ENCODE data around the gene RELA.

The RELA gene

GRCh38 chr11:65619281-65619928, 43.3 kb downstream of the RELA start:
- no peak overlapping the region for H3K4me3 ChIP-seq (ENCODE audit: low read depth, low read length)
- TF ChIP-seq CTCF (IDR thresholded peaks at IDR 0.05; ENCODE audit: borderline replicate concordance, insufficient read depth, low read depth, low read length), result no peak

DNA sequence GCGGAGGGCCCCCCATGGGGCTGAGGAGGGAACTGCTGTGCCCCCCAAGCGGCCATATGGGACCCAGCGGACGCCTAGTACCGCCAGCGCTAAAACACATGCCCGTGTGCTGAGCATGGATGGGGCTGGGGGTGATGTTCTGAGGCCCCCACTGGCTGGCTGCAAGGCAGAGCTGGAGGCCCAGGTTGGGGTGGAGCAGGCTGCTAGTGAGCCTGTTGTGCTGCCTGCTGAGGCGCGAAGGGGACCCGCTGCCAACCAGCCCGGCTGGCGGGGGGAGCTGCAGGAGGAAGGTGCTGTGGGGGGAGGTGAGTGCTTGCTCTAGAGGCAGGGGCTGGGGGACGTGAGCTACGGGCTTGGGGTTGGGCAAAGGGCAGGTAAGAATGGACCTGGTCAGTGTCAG, 44.0 kb downstream of the RELA start:
- no peak for TF ChIP-seq CTCF (IDR thresholded peaks at IDR 0.05; ENCODE audit: borderline replicate concordance, insufficient read depth, low read depth, low read length)
- no peak overlapping the region for H3K4me3 ChIP-seq (ENCODE audit: low read depth, low read length)

DNA sequence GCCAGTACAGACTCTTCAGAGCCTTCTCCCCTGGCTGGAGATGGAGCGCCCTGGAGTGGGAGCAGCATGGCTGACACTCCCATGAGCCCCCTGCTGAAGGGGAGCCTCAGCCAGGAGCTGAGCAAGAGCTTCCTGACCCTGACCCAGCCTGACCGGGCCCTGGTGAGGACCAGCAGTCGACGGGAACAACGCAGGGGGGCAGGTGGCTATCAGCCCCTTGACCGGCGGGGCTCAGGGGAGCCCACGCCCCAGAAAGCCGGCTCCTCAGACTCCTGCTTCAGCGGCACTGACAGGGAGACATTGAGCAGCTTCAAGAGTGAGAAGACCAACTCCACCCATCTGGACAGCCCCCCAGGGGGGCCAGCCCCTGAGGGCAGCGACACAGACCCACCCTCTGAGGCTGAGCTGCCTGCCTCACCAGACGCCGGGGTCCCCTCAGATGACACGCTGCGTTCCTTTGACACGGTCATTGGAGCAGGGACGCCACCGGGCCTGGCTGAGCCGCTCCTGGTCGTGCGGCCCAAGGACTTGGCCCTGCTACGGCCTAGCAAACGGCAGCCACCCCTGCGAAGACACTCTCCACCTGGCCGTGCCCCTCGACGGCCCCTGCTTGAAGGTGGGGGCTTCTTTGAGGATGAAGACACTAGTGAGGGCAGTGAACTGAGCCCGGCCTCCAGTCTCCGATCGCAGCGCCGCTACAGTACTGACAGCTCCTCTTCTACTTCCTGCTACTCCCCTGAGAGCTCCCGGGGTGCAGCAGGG, 44.5 kb downstream of the RELA start:
- TF ChIP-seq CTCF (IDR thresholded peaks at IDR 0.05; ENCODE audit: borderline replicate concordance, insufficient read depth, low read depth, low read length), result no peak
- no peak overlapping the region for H3K4me3 ChIP-seq (ENCODE audit: low read depth, low read length)

DNA sequence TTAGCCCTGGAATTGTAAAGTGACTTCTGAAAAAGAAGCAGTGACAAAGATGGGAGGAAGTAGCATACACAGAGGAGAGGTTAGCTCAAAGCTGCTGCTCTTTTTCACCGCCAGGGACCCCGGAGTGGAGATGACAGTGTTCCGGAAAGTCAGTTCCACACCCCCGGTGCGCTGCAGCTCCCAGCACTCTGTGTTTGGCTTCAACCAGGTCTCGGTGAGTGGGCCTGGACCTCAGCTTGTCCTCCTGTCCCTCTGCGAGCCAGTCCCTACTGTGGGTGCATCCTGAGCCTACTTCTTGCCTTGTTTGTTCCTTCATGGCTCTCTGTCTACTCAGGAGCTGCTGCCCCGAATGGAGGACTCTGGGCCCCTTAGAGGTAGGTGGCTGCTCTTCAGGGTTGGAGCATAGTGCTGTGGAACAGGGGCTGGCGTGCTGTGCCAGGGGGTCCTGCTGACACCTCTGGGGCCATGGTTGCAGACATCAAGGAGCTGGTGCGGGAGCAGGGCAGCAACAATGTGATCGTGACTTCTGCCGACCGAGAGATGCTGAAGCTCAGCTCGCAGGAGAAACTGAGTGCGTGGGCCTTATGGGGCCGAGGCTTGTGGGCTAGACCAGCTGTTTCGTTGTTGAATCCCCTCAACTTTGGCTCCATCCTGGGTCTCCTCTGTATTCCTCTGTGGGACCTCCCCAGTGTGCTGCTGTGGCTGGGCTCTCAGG, 45.4 kb downstream of the RELA start:
- no peak for TF ChIP-seq CTCF (IDR thresholded peaks at IDR 0.05; ENCODE audit: borderline replicate concordance, insufficient read depth, low read depth, low read length)
- H3K4me3 ChIP-seq (ENCODE audit: low read depth, low read length), result no peak overlapping the region

DNA sequence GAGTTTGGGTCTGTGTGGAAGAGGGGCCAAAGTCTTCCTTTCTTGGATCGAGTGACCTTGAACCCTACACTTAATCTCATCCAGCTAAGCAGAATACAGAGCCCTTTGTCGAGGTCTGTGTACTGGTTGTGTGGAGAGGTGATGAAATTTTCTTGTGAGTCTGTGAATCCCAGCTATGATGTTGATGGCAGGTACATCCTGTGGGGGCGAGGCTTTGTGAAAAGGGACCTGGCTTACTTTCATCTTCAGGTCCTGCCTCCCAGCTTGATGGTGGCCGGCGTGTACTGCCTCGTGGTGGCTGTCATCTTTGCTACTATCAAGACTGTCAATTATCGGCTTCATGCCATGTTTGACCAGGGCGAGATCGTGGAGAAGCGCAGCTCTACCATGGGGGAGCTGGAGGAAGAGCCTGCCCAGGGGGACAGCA, 46.1 kb downstream of the RELA start:
- peak overlapping the region; percentile 90 for H3K4me3 ChIP-seq (ENCODE audit: low read depth, low read length)
- TF ChIP-seq CTCF (IDR thresholded peaks at IDR 0.05; ENCODE audit: borderline replicate concordance, insufficient read depth, low read depth, low read length), result no peak

DNA sequence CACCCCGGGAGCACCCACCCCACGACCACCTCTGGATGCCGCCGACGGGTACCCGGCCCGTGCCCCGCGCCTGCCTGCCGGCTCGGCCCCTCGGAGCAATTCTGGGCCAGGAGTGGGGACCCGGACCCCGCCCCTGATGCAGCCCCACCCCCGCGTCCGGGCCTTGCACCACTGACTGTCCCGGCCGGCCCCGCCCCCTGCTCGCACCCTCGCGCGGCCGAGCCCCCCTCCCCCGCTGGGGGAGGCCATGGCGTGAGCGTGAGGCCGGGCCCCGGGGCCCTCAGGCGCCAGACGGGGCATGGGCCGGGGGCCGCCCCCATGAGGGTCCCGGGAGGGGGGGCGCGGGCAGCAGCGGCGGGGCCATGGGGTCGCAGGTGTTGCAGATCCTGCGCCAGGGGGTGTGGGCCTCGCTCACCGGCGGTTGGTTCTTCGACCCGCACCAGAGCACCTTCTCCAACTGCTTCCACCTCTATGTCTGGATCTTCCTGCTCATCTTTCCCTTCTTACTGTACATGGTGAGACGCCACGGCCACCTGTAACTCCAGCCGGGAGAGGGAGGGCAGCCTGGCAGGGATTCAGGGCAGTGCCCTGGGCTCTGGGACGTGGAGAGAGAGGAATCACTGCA, 46.7 kb downstream of the RELA start:
- peak overlapping the region; percentile 90 for H3K4me3 ChIP-seq (ENCODE audit: low read depth, low read length)

More for the DNA sequence above, 46.7 kb downstream of the RELA start:
- no peak for TF ChIP-seq CTCF (IDR thresholded peaks at IDR 0.05; ENCODE audit: borderline replicate concordance, insufficient read depth, low read depth, low read length)

Measured in GM12875 (cell line).